ENCODE measurements around the gene NBEA. TPM values are rescaled to one million over a fixed set of nuclear protein-coding genes. Genes with fewer than 3 reads are reported as not detected.

NBEA gene, protein sequence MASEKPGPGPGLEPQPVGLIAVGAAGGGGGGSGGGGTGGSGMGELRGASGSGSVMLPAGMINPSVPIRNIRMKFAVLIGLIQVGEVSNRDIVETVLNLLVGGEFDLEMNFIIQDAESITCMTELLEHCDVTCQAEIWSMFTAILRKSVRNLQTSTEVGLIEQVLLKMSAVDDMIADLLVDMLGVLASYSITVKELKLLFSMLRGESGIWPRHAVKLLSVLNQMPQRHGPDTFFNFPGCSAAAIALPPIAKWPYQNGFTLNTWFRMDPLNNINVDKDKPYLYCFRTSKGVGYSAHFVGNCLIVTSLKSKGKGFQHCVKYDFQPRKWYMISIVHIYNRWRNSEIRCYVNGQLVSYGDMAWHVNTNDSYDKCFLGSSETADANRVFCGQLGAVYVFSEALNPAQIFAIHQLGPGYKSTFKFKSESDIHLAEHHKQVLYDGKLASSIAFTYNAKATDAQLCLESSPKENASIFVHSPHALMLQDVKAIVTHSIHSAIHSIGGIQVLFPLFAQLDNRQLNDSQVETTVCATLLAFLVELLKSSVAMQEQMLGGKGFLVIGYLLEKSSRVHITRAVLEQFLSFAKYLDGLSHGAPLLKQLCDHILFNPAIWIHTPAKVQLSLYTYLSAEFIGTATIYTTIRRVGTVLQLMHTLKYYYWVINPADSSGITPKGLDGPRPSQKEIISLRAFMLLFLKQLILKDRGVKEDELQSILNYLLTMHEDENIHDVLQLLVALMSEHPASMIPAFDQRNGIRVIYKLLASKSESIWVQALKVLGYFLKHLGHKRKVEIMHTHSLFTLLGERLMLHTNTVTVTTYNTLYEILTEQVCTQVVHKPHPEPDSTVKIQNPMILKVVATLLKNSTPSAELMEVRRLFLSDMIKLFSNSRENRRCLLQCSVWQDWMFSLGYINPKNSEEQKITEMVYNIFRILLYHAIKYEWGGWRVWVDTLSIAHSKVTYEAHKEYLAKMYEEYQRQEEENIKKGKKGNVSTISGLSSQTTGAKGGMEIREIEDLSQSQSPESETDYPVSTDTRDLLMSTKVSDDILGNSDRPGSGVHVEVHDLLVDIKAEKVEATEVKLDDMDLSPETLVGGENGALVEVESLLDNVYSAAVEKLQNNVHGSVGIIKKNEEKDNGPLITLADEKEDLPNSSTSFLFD (N-terminal part only)
- polyA plus RNA-seq (2013), result 7.0 TPM

DNA sequence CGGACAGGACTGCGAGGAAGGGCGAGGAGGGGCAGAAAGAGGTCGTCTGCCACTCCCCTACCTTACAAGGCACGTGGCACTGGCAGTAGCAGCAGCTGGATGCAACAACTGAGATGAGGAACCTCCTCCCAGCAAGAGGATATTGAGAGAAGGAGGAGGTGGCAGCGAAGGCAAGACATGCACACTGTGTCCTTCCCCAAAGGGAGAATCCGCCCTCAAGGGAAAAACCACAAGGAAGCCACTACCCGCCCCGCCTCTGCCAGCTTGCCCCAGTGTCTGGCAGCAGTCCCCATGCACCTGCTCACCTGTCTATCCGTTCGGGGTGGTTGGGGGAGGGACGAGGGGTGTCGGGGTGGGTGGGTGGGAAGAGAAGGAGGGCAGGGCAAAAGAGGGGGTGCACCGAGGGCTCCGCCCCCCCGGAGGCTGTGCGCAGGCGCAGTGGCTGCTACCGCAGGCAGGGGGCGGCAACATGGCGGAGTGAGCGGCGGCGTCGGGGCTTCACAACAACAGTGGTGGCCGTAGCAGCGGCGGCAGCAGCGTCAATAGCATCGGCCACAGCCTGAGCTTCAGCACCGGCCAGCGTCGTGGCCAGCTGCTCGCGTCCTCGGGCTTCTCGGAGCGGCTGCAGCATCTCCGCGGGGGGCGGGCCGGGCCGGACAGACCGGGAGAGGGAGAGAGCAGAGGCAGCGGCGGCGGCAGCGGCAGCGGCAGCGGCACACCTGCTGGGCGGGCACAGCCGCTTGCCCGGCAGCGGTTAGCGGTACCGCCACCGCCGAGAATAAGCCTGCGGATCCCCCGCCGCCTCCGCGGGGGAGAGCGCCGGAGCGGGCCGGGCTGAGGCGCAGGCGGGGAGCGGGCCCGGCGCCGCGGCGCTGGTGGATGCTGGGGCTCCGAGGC lies at the start of gene NBEA:
NBEA (plus strand) TSS at position 436 of the 897 bp plus-strand sequence. CDS start 551 bp downstream, outside the sequence.
- 0% methylated on average over 52 of the region's 76 CpGs for WGBS (ENCODE audit: insufficient coverage)
- CTCF ChIA-PET, result no interaction called here
- H3K27ac ChIP-seq (ENCODE audit: insufficient read depth in 1 of 2, low read depth in 1 of 2, low read length in 2 of 2, poor library complexity in 1 of 2, severe bottlenecking in 2 of 2), result no peak within 1 kb of the TSS
- peak; percentile 82 to 93 (median 91) for DNase-seq
- no peaks in the 10 kb centered on the region for H3K36me3 ChIP-seq (ENCODE audit: control insufficient read depth in 4 of 4, insufficient read depth in 4 of 4, low read length in 3 of 4)
- H3K9me3 ChIP-seq (ENCODE audit: control extremely low read depth in 1 of 5, control insufficient read depth in 4 of 5, insufficient read depth in 2 of 5, low read depth in 1 of 5, low read length in 4 of 5), result no peaks in the 10 kb centered on the region
- POLR2A ChIA-PET, result no interaction called here
- peaks cover 2 to 15% (median 6%) of the 10 kb centered on the region in 5 experiments for H3K27me3 ChIP-seq (replicated peaks in 2 of 5; ENCODE audit: control insufficient read depth in 4 of 5, insufficient read depth in 5 of 5, low read length in 4 of 5)
- H3K4me3 ChIP-seq (ENCODE audit: control insufficient read depth in 1 of 7, extremely low read depth in 1 of 7, insufficient read depth in 4 of 7, low read depth in 2 of 7, low read length in 6 of 7), result peak within 1 kb of the TSS; percentile 59 to 98 (median 80)
- peaks cover 0 to 19% (median 16%) of the 10 kb centered on the region in 4 experiments for H3K4me1 ChIP-seq (ENCODE audit: control extremely low read depth in 1 of 4, control insufficient read depth in 4 of 4, insufficient read depth in 4 of 4, low read length in 3 of 4)

DNA sequence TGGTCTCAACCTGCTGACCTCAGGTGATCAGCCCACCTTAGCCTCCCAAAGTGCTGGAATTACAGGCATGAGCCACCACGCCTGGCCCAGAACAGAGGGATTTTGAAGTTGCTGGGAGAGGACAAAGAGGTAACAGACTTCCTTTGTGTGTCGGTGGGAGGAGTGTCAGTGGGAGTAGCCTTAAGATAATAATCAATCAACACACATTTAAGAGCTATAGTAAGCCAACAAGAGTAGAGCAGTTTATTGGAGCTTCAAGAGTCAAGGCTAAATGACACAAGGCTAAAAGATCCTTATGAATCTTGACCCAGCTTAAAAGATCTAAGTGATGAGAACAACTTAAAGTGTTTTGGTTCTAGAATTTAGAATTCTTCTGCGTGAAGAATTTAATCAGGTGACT lies 47.3 kb upstream of the NBEA start:
- H3K9me3 ChIP-seq (ENCODE audit: control extremely low read depth in 1 of 5, control insufficient read depth in 4 of 5, insufficient read depth in 2 of 5, low read depth in 1 of 5, low read length in 4 of 5), result no peaks in the 10 kb centered on the region
- ChIA-PET POLR2A (no interaction called here), CTCF (no interaction called here)
- WGBS (ENCODE audit: insufficient coverage), result 100% methylated on average over 1 of the region's 3 CpGs
- H3K4me3 ChIP-seq (ENCODE audit: control insufficient read depth in 1 of 7, extremely low read depth in 1 of 7, insufficient read depth in 4 of 7, low read depth in 2 of 7, low read length in 6 of 7), result no peak overlapping the region
- peaks cover 0 to 2% (median 0%) of the 10 kb centered on the region in 5 experiments for H3K27me3 ChIP-seq (replicated peaks in 2 of 5; ENCODE audit: control insufficient read depth in 4 of 5, insufficient read depth in 5 of 5, low read length in 4 of 5)
- DNase-seq, result no peak
- H3K27ac ChIP-seq (ENCODE audit: insufficient read depth in 1 of 2, low read depth in 1 of 2, low read length in 2 of 2, poor library complexity in 1 of 2, severe bottlenecking in 2 of 2), result no peak overlapping the region
- no peaks in the 10 kb centered on the region for H3K36me3 ChIP-seq (ENCODE audit: control insufficient read depth in 4 of 4, insufficient read depth in 4 of 4, low read length in 3 of 4)
- H3K4me1 ChIP-seq (ENCODE audit: control extremely low read depth in 1 of 4, control insufficient read depth in 4 of 4, insufficient read depth in 4 of 4, low read length in 3 of 4), result no peaks in the 10 kb centered on the region

DNA sequence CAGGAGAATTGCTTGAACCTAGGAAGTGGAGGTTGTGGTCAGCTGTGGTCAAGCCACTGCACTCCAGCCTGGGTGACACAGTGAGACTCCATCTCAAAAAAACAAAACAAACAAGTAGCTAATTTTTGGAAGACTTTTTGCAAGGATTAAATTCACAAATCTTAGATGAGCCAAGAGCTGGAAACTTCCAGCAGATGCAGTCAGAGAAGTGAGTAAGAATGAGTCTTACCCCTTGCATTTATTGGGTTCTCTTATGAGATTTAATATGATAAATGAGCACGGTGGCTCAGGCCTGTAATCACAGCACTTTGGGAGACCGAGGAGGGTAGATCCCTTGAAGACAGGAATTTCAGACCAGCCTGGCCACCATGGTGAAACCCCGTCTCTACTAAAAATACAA lies 44.9 kb upstream of the NBEA start:
- CTCF ChIA-PET, result no interaction called here
- WGBS (ENCODE audit: insufficient coverage), result 88% methylated on average over 2 of the region's 3 CpGs
- no peak overlapping the region for H3K27ac ChIP-seq (ENCODE audit: insufficient read depth in 1 of 2, low read depth in 1 of 2, low read length in 2 of 2, poor library complexity in 1 of 2, severe bottlenecking in 2 of 2)

DNA sequence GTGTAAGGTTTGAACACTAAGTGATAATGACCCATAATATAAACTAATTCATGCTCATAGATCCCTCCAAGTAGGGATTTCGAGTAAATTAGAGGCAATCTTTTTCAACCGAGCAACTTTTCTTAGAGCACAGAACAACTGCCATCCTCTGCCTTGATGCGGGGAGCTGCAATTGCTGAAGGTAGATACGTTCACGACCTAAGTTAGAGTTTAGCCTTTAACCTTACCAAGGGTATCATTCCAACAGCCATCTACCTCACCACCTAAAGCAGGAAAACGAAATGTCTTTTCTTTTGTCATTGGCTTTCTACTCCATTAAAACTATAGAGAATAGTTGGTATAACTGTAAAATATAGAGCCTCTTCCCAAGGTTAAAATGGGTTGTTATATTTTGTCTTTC lies 42.2 kb upstream of the NBEA start:
- Histone ChIP-seq H3K4me3 (ENCODE audit: control insufficient read depth in 1 of 7, extremely low read depth in 1 of 7, insufficient read depth in 4 of 7, low read depth in 2 of 7, low read length in 6 of 7) (no peak overlapping the region), H3K27me3 (replicated peaks in 2 of 5; ENCODE audit: control insufficient read depth in 4 of 5, insufficient read depth in 5 of 5, low read length in 4 of 5) (peaks cover 0 to 3% (median 0%) of the 10 kb centered on the region in 5 experiments), H3K36me3 (ENCODE audit: control insufficient read depth in 4 of 4, insufficient read depth in 4 of 4, low read length in 3 of 4) (no peaks in the 10 kb centered on the region), H3K4me1 (ENCODE audit: control extremely low read depth in 1 of 4, control insufficient read depth in 4 of 4, insufficient read depth in 4 of 4, low read length in 3 of 4) (no peaks in the 10 kb centered on the region), H3K27ac (ENCODE audit: insufficient read depth in 1 of 2, low read depth in 1 of 2, low read length in 2 of 2, poor library complexity in 1 of 2, severe bottlenecking in 2 of 2) (no peak overlapping the region), H3K9me3 (ENCODE audit: control extremely low read depth in 1 of 5, control insufficient read depth in 4 of 5, insufficient read depth in 2 of 5, low read depth in 1 of 5, low read length in 4 of 5) (peaks cover 0 to 1% (median 0%) of the 10 kb centered on the region in 5 experiments)
- ChIA-PET CTCF (no interaction called here), POLR2A (no interaction called here)
- no peak for DNase-seq
- WGBS (ENCODE audit: insufficient coverage), result 25% methylated on average over 5 of the region's 6 CpGs

More for the DNA sequence above, 44.9 kb upstream of the NBEA start:
- POLR2A ChIA-PET, result no interaction called here
- no peak for DNase-seq
- Histone ChIP-seq H3K36me3 (ENCODE audit: control insufficient read depth in 4 of 4, insufficient read depth in 4 of 4, low read length in 3 of 4) (no peaks in the 10 kb centered on the region), H3K4me3 (ENCODE audit: control insufficient read depth in 1 of 7, extremely low read depth in 1 of 7, insufficient read depth in 4 of 7, low read depth in 2 of 7, low read length in 6 of 7) (no peak overlapping the region), H3K4me1 (ENCODE audit: control extremely low read depth in 1 of 4, control insufficient read depth in 4 of 4, insufficient read depth in 4 of 4, low read length in 3 of 4) (no peaks in the 10 kb centered on the region), H3K27me3 (replicated peaks in 2 of 5; ENCODE audit: control insufficient read depth in 4 of 5, insufficient read depth in 5 of 5, low read length in 4 of 5) (peaks cover 0 to 4% (median 0%) of the 10 kb centered on the region in 5 experiments), H3K9me3 (ENCODE audit: control extremely low read depth in 1 of 5, control insufficient read depth in 4 of 5, insufficient read depth in 2 of 5, low read depth in 1 of 5, low read length in 4 of 5) (no peaks in the 10 kb centered on the region)

DNA sequence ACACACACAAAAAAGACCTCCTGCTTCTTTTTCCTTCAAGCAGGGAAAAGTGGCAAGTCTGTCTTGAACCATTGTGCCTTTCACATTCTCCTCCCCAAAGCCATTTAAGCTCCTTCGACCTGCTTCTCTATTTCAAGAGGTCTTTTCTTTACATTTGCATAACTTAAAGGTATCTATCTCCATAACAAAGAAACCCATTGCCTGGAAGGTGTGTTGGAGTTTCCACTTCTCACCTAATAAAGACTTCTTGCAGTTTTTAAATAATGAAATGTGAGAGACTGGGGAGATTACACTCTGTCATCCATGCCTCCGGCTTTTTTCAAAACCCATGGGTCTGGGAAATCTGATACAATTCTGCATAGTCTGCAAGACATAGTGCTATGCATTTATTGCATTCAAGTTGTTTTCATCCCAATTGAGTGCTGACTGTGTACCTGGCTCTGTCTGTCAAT lies 41.8 kb upstream of the NBEA start:
- H3K27ac ChIP-seq (ENCODE audit: insufficient read depth in 1 of 2, low read depth in 1 of 2, low read length in 2 of 2, poor library complexity in 1 of 2, severe bottlenecking in 2 of 2), result no peak overlapping the region
- no CpG with 5 or more reads among the region's 2 CpGs for WGBS (ENCODE audit: insufficient coverage)
- peaks cover 0 to 1% (median 0%) of the 10 kb centered on the region in 5 experiments for H3K9me3 ChIP-seq (ENCODE audit: control extremely low read depth in 1 of 5, control insufficient read depth in 4 of 5, insufficient read depth in 2 of 5, low read depth in 1 of 5, low read length in 4 of 5)
- ChIA-PET POLR2A (no interaction called here), CTCF (no interaction called here)
- H3K4me3 ChIP-seq (ENCODE audit: control insufficient read depth in 1 of 7, extremely low read depth in 1 of 7, insufficient read depth in 4 of 7, low read depth in 2 of 7, low read length in 6 of 7), result no peak overlapping the region
- no peaks in the 10 kb centered on the region for H3K4me1 ChIP-seq (ENCODE audit: control extremely low read depth in 1 of 4, control insufficient read depth in 4 of 4, insufficient read depth in 4 of 4, low read length in 3 of 4)
- H3K27me3 ChIP-seq (replicated peaks in 2 of 5; ENCODE audit: control insufficient read depth in 4 of 5, insufficient read depth in 5 of 5, low read length in 4 of 5), result peaks cover 0 to 3% (median 0%) of the 10 kb centered on the region in 5 experiments
- no peaks in the 10 kb centered on the region for H3K36me3 ChIP-seq (ENCODE audit: control insufficient read depth in 4 of 4, insufficient read depth in 4 of 4, low read length in 3 of 4)
- no peak for DNase-seq

DNA sequence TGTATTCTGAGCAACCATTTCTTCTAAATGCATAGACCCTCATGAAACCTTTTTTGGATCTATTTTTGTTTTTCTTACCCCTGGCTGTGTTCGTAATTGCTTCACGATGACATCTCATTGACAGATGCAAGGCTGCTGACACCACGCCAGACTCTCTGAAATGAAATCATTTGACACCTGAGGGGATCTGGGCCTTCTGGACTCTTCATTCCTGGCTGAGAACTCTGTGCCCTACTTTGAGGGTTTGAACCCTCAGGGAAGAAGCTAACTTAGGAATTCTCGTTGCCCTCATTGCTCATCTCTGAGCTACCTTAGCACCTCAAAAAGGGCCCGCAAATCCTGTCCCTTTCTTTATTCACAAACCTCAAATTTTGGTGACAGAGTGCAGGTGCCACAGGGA lies 40.5 kb upstream of the NBEA start:
- DNase-seq, result no peak
- Histone ChIP-seq H3K36me3 (ENCODE audit: control insufficient read depth in 4 of 4, insufficient read depth in 4 of 4, low read length in 3 of 4) (no peaks in the 10 kb centered on the region), H3K27me3 (replicated peaks in 2 of 5; ENCODE audit: control insufficient read depth in 4 of 5, insufficient read depth in 5 of 5, low read length in 4 of 5) (peaks cover 0 to 3% (median 0%) of the 10 kb centered on the region in 5 experiments), H3K4me1 (ENCODE audit: control extremely low read depth in 1 of 4, control insufficient read depth in 4 of 4, insufficient read depth in 4 of 4, low read length in 3 of 4) (no peaks in the 10 kb centered on the region), H3K9me3 (ENCODE audit: control extremely low read depth in 1 of 5, control insufficient read depth in 4 of 5, insufficient read depth in 2 of 5, low read depth in 1 of 5, low read length in 4 of 5) (peaks cover 0 to 1% (median 0%) of the 10 kb centered on the region in 5 experiments), H3K4me3 (ENCODE audit: control insufficient read depth in 1 of 7, extremely low read depth in 1 of 7, insufficient read depth in 4 of 7, low read depth in 2 of 7, low read length in 6 of 7) (no peak overlapping the region), H3K27ac (ENCODE audit: insufficient read depth in 1 of 2, low read depth in 1 of 2, low read length in 2 of 2, poor library complexity in 1 of 2, severe bottlenecking in 2 of 2) (no peak overlapping the region)
- ChIA-PET POLR2A (no interaction called here), CTCF (no interaction called here)
- 71% methylated on average over 4 of the region's 5 CpGs for WGBS (ENCODE audit: insufficient coverage)

Data from common myeloid progenitor, CD34-positive (primary cell).